Endothelial cell of umbilical vein (primary cell): ENCODE data around the gene SULT2A1.
"Not testable (repeated sequence)": the region's sequence is repeated elsewhere in the genome, so short reads cannot be mapped to it uniquely, and the experiment has no call there.

Experiments used
- CTCF ChIP-seq, 2 donors: IDR thresholded peaks; 1 replicate in 1 of 2; 2 replicates in 1 of 2; pipeline ENCODE4 v1.5.1; 2011; ENCODE audit warnings: low read length in 2 of 2, mild to moderate bottlenecking in 2 of 2, moderate library complexity in 2 of 2, control low read depth in 1 of 2, inconsistent platforms in 1 of 2, low read depth in 1 of 2; ENCODE audit not compliant: insufficient read depth in 1 of 2; ENCODE audit errors: extremely low read depth in 1 of 2
- EZH2 ChIP-seq: IDR thresholded peaks from 2 replicates; pipeline ENCODE4 v1.6.1; 2012; ENCODE audit warnings: borderline replicate concordance, low read depth, mild to moderate bottlenecking, moderate library complexity, low read length, inconsistent platforms; ENCODE audit not compliant: severe bottlenecking

DNA sequence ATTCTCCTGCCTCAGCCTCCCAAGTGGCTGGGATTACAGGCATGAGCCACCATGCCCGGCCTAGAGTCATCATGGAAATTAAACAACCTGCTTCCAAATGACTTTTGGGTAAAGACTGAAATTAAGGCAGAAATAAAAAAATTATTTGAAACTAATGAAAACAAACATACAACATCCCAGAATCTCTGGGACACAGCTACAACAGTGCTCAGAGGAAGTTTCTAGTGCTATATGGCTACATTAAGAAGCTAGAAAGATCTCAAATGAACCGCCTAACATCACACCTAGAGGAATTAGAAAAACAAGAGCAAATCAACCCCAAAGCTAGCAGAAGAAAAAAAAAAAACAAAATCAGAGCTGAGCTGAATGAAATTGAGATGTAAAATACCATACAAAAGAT is 24.1 kb upstream of the SULT2A1 start:
- not testable (repeated sequence) for TF ChIP-seq CTCF (IDR thresholded peaks at IDR 0.05; ENCODE audit: extremely low read depth in 1 of 2, insufficient read depth in 1 of 2, low read depth in 1 of 2, low read length in 2 of 2); EZH2
